GM12892 (cell line): ENCODE data around the gene TRIO.

ENCODE experiments used
- DNase-seq: peaks from one replicate; pipeline ENCODE4 v3.0.0; 2011; ENCODE audit not compliant: insufficient read length
- FAIRE-seq: peaks from 2 replicates; lab custom pipeline; 2011; peaks lifted over from hg19 to GRCh38; lab: Jason Lieb, UNC
- POLR2A ChIP-seq: IDR thresholded peaks from 2 replicates; pipeline ENCODE4 v1.6.1; 2011; ENCODE audit warnings: low read depth, low read length, control low read depth
- POLR2AphosphoS5 ChIP-seq: IDR thresholded peaks from 2 replicates; pipeline ENCODE4 v1.6.1; 2011; ENCODE audit warnings: low read depth, low read length, control low read depth
- TAF1 ChIP-seq: IDR thresholded peaks from 2 replicates; pipeline ENCODE4 v1.6.1; 2011; ENCODE audit warnings: low read depth, mild to moderate bottlenecking, control low read depth, low read length, borderline replicate concordance

The TRIO gene

DNA sequence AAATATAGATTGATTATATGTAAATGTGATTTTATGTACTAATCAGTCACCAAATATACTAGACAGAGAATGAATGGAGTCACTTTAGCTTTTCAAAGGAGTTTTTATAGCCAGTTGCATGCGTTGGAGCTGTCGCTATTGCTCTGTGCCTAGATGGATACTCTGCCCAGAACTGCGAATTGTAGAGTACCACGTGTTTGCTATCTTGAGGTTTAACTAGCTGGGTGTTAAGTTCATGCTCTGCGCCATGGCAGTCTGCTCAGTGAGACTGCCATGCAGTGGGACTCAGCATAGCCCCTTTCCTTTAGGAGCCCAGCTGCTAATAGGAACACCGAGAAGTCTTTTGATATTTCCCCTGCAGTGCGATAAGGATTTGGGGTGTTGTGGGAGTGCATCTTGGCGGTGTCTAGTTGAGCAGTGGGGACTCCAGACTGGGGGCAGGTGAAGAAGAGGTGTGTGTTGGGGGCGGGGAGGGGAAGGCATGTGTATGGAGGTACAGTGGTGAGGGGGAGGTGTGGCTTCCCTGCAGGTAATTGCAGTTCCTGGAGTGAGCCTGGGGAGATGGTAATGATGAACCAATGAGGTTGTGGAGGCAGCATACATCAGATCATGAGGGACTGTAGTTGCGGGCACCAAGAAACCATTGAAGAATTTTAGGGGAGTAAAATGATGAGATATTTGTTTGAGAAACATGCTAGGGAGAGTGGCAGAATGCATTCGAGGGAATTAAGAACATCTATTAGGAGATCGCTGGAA lies 118.9 kb downstream of the TRIO start:
- no peak for TF ChIP-seq POLR2A
- TF ChIP-seq TAF1 = no peak
- TF ChIP-seq POLR2AphosphoS5 = no peak
- no peak for FAIRE-seq
- DNase-seq = no peak

DNA sequence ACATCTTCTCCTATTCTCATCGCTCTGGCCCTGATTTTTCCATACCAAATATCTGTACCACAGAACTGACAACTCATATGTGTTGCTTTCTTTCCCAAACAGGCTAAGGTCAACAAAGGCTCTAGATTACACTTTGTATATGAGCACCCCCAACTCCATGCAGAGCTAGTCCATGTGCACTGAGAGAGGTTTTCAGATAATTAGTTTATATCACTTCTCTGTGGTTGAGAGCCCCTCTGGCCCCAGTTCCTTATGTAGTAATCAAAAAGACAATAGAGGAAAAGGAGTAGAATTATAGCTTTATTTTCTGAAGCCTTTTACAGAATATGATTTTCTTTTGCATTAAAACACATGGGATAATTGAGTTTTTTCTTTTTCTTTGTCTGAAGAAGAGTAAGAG lies 120.0 kb downstream of the TRIO start:
- FAIRE-seq (no peak), DNase-seq (no peak)
- TF ChIP-seq POLR2AphosphoS5 (no peak), POLR2A (no peak), TAF1 (no peak)

DNA sequence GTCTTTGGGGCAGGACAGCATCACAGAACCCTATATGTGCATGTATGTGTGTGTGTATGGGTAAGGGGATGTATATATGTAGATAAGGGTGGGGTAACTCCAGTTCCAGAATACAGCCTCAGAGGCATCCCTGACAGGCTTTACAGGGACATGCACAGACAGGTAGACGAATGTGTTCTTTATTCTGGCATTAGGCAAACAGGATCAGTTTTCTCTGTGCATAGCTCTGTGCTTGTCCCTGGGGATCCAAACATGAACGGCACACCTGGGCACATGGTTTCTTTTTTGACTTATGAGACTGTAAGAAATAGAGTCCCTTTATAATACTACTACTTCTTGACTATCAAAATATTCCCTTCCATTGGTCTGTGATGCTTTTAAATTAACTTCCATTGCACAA lies 120.6 kb downstream of the TRIO start:
- DNase-seq (no peak), FAIRE-seq (no peak)
- TF ChIP-seq POLR2A (no peak), TAF1 (no peak), POLR2AphosphoS5 (no peak)

DNA sequence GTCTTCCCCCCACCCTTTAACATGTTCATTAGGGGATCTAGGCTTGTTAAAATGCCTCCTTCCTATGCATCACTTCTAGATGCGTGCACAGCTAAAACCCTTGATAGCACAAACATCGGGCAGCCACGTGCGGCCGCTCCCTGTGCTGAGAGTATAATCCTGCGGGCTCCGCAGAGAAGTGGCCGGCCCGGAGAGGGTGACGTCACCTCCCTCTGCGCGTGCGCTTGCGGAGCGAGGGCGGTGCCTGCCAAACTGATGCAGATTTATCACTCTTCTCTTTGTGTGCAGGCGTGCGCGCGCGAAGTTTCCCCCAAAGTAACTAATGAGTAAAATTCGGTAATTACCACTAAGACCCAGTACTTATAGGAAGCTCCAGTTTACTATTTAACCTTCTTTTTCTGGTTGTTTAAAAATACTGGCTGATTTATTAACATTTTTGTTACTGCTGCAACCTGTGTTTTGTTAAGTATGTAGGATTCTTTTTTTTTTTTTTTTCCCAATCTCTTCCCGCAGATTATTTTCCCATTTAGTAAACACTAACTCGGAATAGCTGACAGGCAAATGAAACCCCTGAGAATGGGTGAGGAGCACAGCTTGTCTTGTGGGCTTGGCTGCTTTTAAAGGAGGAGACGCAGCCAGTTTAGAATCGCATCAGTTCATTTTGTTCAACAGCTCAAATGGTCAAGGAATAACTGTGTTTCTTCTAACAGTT lies 121.6 kb downstream of the TRIO start:
- TF ChIP-seq POLR2A (peak; percentile 59; the same call in 1 of the 2 replicates), POLR2AphosphoS5 (peak; percentile 69; the same call in 1 of the 2 replicates), TAF1 (peak; percentile 48; the same call in 1 of the 2 replicates)
- DNase-seq (peak; percentile 49), FAIRE-seq (peak; percentile 56)

DNA sequence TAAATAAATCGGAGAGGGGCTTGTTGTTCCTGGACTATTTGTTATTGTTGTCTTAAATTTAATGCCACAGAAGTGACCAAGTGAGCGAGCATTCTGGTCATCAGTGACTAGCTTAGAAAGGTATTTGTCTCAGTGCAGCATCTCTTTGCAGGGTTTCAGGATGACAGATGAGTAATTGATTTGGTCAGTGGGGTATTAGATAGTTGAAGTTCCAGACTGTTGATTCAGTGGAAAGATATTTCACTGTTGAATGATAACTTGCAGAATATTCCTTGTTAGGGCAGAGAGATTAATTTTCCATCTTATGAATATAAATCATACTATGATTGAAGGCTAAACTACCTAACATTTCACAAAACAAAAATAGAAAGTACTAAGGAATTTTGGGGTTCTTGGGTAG lies 122.4 kb downstream of the TRIO start:
- FAIRE-seq = no peak

DNA sequence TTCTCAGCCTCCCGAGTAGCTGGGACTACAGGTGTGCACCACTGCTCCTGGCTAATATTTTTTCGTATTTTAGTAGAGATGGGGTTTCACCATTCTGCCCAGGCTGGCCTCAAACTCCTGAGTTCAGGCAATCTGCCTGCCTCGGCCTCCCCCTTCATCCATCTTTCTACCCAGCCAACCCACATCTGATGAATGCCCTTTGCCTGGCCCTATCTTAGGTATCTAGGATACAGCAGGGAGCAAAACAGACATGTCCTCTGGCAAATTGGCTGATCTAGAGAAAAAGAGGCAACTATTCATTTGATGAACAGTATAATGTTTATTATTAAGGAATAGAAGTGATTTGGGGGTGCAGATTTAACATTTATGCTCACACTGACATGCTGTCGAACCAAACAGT lies 123.0 kb downstream of the TRIO start:
- no peak for DNase-seq
- no peak for FAIRE-seq
- TF ChIP-seq POLR2AphosphoS5 = no peak
- TF ChIP-seq POLR2A = no peak
- no peak for TF ChIP-seq TAF1

More for the DNA sequence above, 122.4 kb downstream of the TRIO start:
- no peak for DNase-seq
- TF ChIP-seq TAF1 = no peak
- no peak for TF ChIP-seq POLR2AphosphoS5
- TF ChIP-seq POLR2A = no peak

DNA sequence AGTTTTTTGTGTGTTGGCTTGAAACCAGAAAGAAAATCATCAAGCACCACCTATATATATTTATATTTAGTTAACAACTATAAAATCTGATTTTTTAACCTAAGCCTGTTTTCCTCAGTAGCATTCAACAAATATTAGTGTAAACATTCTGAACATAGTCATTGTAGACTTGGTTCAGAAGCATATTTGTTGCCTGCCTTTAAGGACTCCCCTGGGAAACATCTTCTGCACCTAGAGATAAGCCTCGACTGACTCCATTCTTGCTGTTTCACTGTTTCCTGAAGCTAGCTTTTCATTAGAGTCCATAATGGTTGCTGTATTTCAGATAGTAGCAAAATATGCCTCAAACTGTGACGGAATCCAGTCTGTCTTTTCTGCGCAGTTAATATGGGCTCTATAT lies 123.5 kb downstream of the TRIO start:
- TF ChIP-seq POLR2AphosphoS5 = no peak
- no peak for TF ChIP-seq TAF1
- no peak for TF ChIP-seq POLR2A
- no peak for DNase-seq
- no peak for FAIRE-seq

DNA sequence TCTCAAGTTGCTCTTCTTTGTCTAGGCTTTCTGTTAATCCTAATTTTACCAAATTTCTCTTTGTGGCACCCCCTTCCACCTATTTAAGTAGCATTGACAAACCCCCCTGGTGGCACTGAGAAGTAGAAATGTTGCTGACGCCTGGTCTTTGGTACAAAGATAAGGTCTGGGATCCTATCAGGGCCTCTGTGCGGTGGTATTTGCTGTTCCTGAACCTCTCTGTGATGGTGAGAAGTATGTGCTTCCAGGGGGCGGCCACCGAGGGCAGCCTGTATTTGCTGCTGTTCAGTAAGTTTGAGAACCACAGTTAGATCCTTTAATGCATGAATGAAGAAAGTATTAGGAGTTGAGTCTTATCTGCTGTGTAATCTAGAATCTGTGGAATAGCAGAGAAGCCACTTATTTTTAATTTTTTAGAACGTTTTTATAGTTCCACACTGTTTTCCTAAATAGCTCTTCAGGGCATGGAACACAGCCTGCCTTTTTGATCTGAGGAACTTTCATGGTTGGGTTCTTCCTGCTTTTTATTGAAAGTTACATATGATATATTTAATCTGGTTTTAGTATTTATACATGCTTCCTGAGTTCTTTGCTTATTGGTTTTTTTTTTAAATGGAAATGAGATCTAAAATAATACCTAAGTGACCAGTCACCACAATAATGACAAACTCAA lies 124.2 kb downstream of the TRIO start:
- DNase-seq (no peak), FAIRE-seq (no peak)
- TF ChIP-seq TAF1 (no peak), POLR2AphosphoS5 (no peak), POLR2A (no peak)

DNA sequence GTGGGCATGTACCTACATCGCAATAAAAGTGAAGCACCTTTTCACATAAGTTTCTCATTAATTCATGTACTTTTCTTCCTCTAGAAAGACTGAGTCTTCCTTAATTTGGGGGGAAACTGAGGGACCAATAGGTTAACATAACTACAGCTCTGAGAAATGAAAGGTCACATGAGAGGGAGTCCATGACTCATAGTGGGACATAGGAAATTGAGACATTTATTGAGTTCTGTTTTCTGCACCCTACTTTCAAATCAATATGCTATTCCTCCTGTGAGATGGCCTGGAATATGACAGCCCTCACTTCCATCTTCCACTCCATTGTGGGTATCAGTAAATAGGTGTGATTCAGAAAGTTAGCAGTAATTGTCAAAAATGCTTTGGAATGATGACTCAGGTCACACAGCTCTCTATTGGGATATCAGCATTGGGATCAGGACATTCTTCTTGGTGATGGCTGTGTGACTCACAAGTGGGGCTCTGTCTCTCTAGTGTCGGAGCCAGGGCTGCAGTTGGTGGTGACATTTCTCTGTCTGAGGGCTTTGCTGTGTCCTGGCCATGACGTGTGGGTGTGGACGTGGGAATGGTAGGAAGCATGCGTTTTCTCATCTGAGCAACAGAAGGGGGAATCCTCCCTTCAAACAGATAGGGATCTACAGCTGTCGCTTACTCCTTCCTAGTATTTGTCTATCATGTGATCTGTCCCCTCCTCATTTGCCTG lies 125.0 kb downstream of the TRIO start:
- DNase-seq (no peak), FAIRE-seq (no peak)

DNA sequence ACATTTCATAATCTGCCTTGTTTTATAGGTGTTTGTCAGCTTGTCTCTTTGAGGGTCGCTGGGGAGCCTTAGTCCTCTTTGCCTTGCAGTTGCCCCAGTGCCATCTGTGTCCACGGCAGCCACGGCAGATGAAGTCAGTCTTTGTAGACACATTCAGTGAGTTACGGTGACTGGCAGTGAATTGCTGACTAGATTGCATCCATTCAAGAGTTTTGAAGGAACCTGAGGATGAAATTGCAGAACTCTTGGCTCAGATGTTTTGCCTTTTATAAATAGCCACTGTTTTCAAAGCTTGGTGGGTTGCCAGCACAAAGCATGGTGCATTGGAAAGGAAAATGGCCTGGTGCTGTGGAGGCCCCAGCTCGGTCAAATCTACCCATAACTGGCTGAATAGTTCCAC lies 125.6 kb downstream of the TRIO start:
- DNase-seq (no peak), FAIRE-seq (no peak)
- no peak for TF ChIP-seq POLR2A
- TF ChIP-seq TAF1 = no peak
- TF ChIP-seq POLR2AphosphoS5 = no peak

More for the DNA sequence above, 125.0 kb downstream of the TRIO start:
- no peak for TF ChIP-seq POLR2AphosphoS5

DNA sequence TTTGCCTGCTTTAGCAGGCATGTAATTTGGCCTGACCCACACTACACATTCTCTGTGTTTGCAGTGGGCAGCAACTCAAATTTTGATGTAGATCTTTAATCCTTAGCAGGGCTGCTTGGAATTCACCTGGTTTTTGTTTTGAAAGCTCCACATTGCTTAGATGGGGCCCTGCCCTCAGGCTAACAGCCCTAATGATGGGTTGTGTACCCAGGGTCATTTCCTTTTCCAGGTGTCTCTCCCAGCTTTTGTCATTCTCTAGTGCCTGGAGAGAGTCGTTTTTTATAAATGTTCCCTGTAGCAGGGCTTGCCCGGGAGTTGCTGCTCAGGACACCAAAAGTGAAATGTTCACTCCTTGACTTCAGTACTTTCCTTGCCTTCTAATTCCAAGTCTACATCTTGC lies 126.3 kb downstream of the TRIO start:
- no peak for FAIRE-seq
- DNase-seq = no peak
- no peak for TF ChIP-seq POLR2AphosphoS5
- TF ChIP-seq TAF1 = no peak
- no peak for TF ChIP-seq POLR2A
